Stomach (tissue), 4 donors: Measurements from ENCODE around the gene CRIM1.

Experiments used
- CTCF ChIP-seq, 7 experiments: fragments of 450-650 bp in 4 of 7; fragments of 200-600 bp in 3 of 7; sonication (generic) in 3 of 7; IDR thresholded peaks; one replicate each; pipeline ENCODE4 v1.5.1; 2016 to 2019; ENCODE audit warnings: antibody characterized with exemption in 7 of 7, control low read depth in 2 of 7, mild to moderate bottlenecking in 1 of 7
- POLR2A ChIP-seq, 4 donors: fragments of 450-650 bp; IDR thresholded peaks; one replicate each; pipeline ENCODE4 v1.6.1; 2016; ENCODE audit warnings: antibody characterized with exemption in 4 of 4, control low read depth in 2 of 4, mild to moderate bottlenecking in 1 of 4, moderate library complexity in 1 of 4
- POLR2AphosphoS5 ChIP-seq, 3 donors: sonication (generic); formaldehyde crosslinking; IDR thresholded peaks; one replicate each; pipeline ENCODE4 v1.6.1; 2016; ENCODE audit warnings: antibody characterized with exemption in 3 of 3

DNA sequence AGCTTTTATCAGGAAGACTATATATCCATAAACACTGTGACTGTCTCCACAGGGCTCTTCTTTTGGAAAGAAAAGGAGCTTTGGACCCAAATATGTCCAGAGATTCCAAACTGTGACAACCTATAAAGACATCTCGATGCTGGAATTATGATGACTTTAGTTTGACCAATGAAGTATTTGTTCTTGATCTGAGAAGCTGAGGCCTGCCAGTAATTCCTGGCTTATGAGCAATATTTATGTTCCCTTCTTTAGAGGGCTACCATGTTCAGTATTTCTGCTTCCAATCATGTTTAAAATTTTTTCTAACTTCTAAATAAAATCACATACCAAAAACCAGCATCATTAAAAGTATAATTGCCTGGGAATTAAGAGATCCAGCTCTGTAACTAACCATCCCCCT lies 201.3 kb downstream of the CRIM1 start:
- TF ChIP-seq POLR2A (IDR thresholded peaks at IDR 0.05) = no peak
- no peak for TF ChIP-seq CTCF (IDR thresholded peaks at IDR 0.05)
- TF ChIP-seq POLR2AphosphoS5 (IDR thresholded peaks at IDR 0.05) = no peak
